ENCODE results near the gene FOS.

DNA sequence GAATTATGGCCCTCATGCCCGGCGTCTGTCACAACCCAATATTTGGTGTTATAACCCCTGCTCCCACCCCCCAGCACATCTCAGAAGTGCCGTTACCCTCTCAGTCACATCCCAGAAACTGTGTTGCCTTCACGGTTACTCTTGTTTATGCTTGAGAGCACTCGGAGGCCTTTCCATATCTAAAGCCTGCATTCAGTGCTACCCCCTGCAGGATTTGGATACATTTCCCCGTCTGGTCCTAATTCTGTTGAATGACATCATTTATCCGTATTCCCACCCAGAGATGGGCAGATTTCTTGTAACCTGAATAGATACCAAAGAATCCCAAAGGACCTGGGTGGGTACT, 19.1 kb upstream of the FOS start:
- TF ChIP-seq, protein P1, sequence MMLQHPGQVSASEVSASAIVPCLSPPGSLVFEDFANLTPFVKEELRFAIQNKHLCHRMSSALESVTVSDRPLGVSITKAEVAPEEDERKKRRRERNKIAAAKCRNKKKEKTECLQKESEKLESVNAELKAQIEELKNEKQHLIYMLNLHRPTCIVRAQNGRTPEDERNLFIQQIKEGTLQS (IDR thresholded peaks at IDR 0.05), result no peak
- no peak for TF ChIP-seq JUND (IDR thresholded peaks at IDR 0.05)
- TF ChIP-seq, protein P2, sequence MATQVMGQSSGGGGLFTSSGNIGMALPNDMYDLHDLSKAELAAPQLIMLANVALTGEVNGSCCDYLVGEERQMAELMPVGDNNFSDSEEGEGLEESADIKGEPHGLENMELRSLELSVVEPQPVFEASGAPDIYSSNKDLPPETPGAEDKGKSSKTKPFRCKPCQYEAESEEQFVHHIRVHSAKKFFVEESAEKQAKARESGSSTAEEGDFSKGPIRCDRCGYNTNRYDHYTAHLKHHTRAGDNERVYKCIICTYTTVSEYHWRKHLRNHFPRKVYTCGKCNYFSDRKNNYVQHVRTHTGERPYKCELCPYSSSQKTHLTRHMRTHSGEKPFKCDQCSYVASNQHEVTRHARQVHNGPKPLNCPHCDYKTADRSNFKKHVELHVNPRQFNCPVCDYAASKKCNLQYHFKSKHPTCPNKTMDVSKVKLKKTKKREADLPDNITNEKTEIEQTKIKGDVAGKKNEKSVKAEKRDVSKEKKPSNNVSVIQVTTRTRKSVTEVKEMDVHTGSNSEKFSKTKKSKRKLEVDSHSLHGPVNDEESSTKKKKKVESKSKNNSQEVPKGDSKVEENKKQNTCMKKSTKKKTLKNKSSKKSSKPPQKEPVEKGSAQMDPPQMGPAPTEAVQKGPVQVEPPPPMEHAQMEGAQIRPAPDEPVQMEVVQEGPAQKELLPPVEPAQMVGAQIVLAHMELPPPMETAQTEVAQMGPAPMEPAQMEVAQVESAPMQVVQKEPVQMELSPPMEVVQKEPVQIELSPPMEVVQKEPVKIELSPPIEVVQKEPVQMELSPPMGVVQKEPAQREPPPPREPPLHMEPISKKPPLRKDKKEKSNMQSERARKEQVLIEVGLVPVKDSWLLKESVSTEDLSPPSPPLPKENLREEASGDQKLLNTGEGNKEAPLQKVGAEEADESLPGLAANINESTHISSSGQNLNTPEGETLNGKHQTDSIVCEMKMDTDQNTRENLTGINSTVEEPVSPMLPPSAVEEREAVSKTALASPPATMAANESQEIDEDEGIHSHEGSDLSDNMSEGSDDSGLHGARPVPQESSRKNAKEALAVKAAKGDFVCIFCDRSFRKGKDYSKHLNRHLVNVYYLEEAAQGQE (IDR thresholded peaks at IDR 0.05), result no peak
- no peak for TF ChIP-seq SP1 (IDR thresholded peaks at IDR 0.05)

Data from liver (tissue), 2 donors.